Transverse colon (tissue), 4 donors: Measurements from ENCODE around the gene WDR41. TPM values are rescaled to one million over a fixed set of nuclear protein-coding genes. Genes with fewer than 3 reads are reported as not detected.

ENCODE experiments used
- DNase-seq: peaks from one replicate; pipeline ENCODE4 v3.0.0-alpha.2; 2019
- H3K27ac ChIP-seq, 4 donors: fragments of 200-600 bp; sonication (generic); 2 replicates each; pipeline ENCODE4 v1.5.1; 2016 to 2018; ENCODE audit warnings: inconsistent platforms in 4 of 4
- H3K27me3 ChIP-seq: fragments of 200-600 bp; sonication (generic); 2 replicates; pipeline ENCODE4 v1.5.1; 2017; ENCODE audit warnings: inconsistent platforms
- H3K36me3 ChIP-seq, 4 donors: fragments of 200-600 bp; sonication (generic); 2 replicates each; pipeline ENCODE4 v1.5.1; 2017 to 2019; ENCODE audit warnings: inconsistent platforms in 4 of 4
- H3K4me1 ChIP-seq, 4 donors: fragments of 200-600 bp; sonication (generic); 2 replicates each; pipeline ENCODE4 v1.5.1; 2017 to 2020; ENCODE audit warnings: inconsistent platforms in 4 of 4
- H3K4me3 ChIP-seq, 4 donors: fragments of 200-600 bp; sonication (generic); 1 replicate in 1 of 4; 2 replicates in 3 of 4; pipeline versions ENCODE4 v1.5.1 to v1.6.1; 2017 to 2019; ENCODE audit warnings: inconsistent platforms in 4 of 4
- H3K9me3 ChIP-seq, 2 donors: fragments of 200-600 bp; sonication (generic); 2 replicates each; pipeline ENCODE4 v1.5.1; 2017 to 2019; ENCODE audit warnings: inconsistent platforms in 2 of 2
- EP300 ChIP-seq: sonication (generic); formaldehyde crosslinking; IDR thresholded peaks from one replicate; pipeline ENCODE4 v1.6.1; 2017; ENCODE audit warnings: antibody characterized with exemption, low read depth
- POLR2A ChIP-seq: fragments of 450-650 bp; IDR thresholded peaks from one replicate; pipeline ENCODE4 v1.6.1; 2016; ENCODE audit warnings: antibody characterized with exemption, mild to moderate bottlenecking, moderate library complexity
- POLR2AphosphoS5 ChIP-seq, 3 donors: sonication (generic); formaldehyde crosslinking; IDR thresholded peaks; one replicate each; pipeline ENCODE4 v1.6.1; 2016; ENCODE audit warnings: antibody characterized with exemption in 3 of 3
- WGBS, 2 donors: methylation state at CpG; one replicate each; pipeline ENCODE4 v1.1.5; 2018; ENCODE audit warnings: low coverage in 1 of 2; 5-methylcytosine and 5-hydroxymethylcytosine counted together
- in situ Hi-C, 4 donors: fragments of 200-750 bp; cut with MboI; loops; one replicate each; pipeline versions ENCODE4 v1.15.0 to v1.15.1; 2017; ENCODE audit warnings: low sequenced_read_pairs in 3 of 4, low pct_ligation_motif_present in 1 of 4, low pct_unique_long_range_greater_than_20kb in 1 of 4
- intact Hi-C: fragments of 100-400 bp; cut with DNase I; formaldehyde crosslinking; loops from one replicate; pipeline ENCODE4 v1.15.1; 2023; ENCODE audit warnings: low total_unique reads
- total RNA-seq, 4 donors: library from RNA; depleted of rRNA; stranded (reverse); fragments of >200 nt; gene quantifications; one replicate each; pipeline ENCODE4 v1.1.0, GENCODE V29; 2016
- TF ChIP-seq, protein P1 (sequence below), 5 experiments: fragments of 200-600 bp in 3 of 5; fragments of 450-650 bp in 2 of 5; sonication (generic) in 3 of 5; IDR thresholded peaks; 1 replicate in 2 of 5; 2 replicates in 3 of 5; pipeline ENCODE4 v1.5.1; 2016 to 2017; ENCODE audit warnings: antibody characterized with exemption in 5 of 5, inconsistent platforms in 3 of 5, mild to moderate bottlenecking in 2 of 5, moderate library complexity in 1 of 5

The WDR41 gene
- total RNA-seq, 4 donors from 2014 or later: 1.1 to 33.7 (median 21.2) TPM

DNA sequence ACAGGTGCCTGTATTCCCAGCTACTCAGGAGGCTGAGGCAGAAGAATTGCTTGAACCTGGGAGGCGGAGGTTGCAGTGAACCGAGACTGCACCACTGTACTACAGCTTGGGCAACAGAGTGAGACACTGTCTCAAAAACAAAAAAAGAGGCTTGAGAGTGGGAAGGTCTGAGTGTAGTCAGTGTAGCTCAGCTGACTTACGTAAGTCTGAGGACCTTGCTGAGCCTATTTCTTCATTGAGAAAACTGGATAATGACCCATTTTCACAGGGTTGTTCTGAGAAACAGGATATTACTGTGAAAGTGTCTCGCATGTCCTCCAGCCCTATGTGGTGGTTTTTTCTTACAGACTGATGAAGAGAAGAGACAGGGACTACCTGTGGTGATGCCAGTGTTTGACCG, 66.7 kb downstream of the WDR41 start:
- no peak overlapping the region for H3K27ac ChIP-seq
- H3K36me3 ChIP-seq: peaks cover 0 to 2% (median 0%) of the 10 kb centered on the region in 4 donors
- WGBS, 2 donors: 93 to 100% methylated on average over 1 to 5 of the region's 5 CpGs
- no peaks in the 10 kb centered on the region for H3K9me3 ChIP-seq
- TF ChIP-seq, protein P1, sequence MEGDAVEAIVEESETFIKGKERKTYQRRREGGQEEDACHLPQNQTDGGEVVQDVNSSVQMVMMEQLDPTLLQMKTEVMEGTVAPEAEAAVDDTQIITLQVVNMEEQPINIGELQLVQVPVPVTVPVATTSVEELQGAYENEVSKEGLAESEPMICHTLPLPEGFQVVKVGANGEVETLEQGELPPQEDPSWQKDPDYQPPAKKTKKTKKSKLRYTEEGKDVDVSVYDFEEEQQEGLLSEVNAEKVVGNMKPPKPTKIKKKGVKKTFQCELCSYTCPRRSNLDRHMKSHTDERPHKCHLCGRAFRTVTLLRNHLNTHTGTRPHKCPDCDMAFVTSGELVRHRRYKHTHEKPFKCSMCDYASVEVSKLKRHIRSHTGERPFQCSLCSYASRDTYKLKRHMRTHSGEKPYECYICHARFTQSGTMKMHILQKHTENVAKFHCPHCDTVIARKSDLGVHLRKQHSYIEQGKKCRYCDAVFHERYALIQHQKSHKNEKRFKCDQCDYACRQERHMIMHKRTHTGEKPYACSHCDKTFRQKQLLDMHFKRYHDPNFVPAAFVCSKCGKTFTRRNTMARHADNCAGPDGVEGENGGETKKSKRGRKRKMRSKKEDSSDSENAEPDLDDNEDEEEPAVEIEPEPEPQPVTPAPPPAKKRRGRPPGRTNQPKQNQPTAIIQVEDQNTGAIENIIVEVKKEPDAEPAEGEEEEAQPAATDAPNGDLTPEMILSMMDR (IDR thresholded peaks at IDR 0.05): no peak
- no peak for TF ChIP-seq POLR2A
- TF ChIP-seq EP300: no peak
- no peak for TF ChIP-seq POLR2AphosphoS5 (IDR thresholded peaks at IDR 0.05)
- no peak overlapping the region for H3K4me3 ChIP-seq
- H3K27me3 ChIP-seq: no peaks in the 10 kb centered on the region
- intact Hi-C loops (no loop called here), in situ Hi-C loops (no loop called here)
- H3K4me1 ChIP-seq: peaks cover 0 to 29% (median 2%) of the 10 kb centered on the region in 4 donors
- no peak for DNase-seq

DNA sequence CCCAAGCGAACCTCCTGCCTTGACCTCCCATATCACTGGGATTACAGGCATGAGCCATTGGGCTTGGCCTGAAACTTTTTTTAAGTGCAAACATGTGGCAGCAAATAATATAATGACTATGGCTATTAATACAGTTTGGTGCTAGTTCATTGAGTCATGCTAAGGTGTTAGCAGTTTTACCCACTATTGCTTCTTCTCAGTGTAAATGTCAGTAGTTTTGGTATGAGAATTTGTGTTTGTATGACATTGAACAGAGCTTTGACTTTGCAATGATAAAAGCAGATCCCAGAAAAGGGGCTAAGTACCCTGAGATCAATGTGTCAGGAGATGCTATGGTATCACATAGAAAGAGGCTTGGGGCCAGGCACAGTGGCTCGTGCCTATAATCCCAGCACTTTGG, 67.2 kb downstream of the WDR41 start:
- WGBS, 2 donors: 88 to 97% methylated on average over 1 to 2 of the region's 2 CpGs
- Histone ChIP-seq H3K27ac (no peak overlapping the region), H3K4me1 (peaks cover 0 to 31% (median 3%) of the 10 kb centered on the region in 4 donors), H3K9me3 (no peaks in the 10 kb centered on the region), H3K27me3 (no peaks in the 10 kb centered on the region), H3K36me3 (no peaks in the 10 kb centered on the region), H3K4me3 (no peak overlapping the region)
- intact Hi-C loops (no loop called here), in situ Hi-C loops (no loop called here)
- TF ChIP-seq EP300: no peak
- no peak for TF ChIP-seq POLR2AphosphoS5 (IDR thresholded peaks at IDR 0.05)
- TF ChIP-seq, protein P1 (IDR thresholded peaks at IDR 0.05): no peak
- no peak for TF ChIP-seq POLR2A
- DNase-seq: no peak

DNA sequence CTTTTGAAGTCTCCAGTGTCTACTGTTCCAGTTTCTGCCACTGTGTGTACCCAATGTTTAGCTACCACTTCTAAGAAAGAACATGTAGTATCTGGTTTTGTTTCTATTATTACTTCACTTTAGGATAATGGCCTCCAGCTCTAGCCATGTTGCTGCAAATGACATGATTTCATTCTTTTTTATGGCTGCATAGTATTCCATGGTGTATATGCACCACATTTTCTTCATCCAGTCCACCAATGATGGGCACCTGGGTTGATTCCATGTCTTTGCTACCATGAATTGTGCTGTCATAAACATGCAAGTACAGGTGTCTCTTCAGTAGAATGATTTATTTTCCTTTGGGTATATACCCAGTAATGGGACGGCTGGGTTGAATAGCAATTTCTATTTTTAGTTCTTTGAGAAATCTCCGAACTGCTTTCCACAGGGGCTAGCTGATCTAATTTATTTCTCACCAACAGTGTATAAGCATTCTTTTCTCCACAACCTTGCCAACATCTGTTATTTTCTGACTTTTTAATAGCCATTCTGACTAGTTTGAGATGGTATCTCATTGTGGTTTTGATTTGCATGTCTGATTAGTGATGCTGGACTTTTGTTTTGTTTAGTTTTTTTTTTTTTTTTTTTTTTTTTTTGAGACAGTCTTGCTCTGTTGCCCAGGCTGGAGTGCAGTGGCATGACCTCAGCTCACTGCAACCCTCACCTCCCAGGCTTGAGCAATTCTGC, 68.9 kb downstream of the WDR41 start:
- Histone ChIP-seq H3K4me3 (no peak overlapping the region), H3K4me1 (peaks cover 0 to 23% (median 5%) of the 10 kb centered on the region in 4 donors), H3K27me3 (no peaks in the 10 kb centered on the region), H3K27ac (no peak overlapping the region), H3K9me3 (no peaks in the 10 kb centered on the region), H3K36me3 (no peaks in the 10 kb centered on the region)
- intact Hi-C loops: no loop called here
- no peak for DNase-seq
- 59 to 75% methylated on average over 2 of the region's 2 CpGs for WGBS, 2 donors
- TF ChIP-seq POLR2AphosphoS5 (IDR thresholded peaks at IDR 0.05): no peak
- in situ Hi-C loops: no loop called here

DNA sequence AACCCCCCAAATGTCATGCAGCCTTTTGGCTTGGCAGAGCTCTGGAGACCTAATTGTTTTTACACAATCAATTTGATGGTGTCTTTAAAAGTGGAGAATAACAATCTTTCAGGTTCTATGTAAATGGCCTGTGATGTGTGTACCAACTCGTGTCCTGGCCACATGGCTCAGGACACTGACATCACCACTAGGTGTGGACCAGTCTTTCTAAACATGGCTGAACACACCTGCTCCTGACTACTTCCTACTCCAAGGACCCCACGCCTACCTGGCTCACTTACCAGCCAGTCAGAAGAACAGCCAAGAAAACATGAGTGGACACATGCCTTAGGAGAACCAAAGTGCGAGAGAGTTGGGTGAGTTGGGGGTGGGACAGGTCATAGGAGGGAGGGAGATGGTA, 71.2 kb downstream of the WDR41 start:
- Histone ChIP-seq H3K9me3 (no peaks in the 10 kb centered on the region), H3K27me3 (no peaks in the 10 kb centered on the region), H3K27ac (no peak overlapping the region), H3K4me3 (no peak overlapping the region), H3K36me3 (no peaks in the 10 kb centered on the region), H3K4me1 (peaks cover 0 to 10% (median 4%) of the 10 kb centered on the region in 4 donors)
- DNase-seq: no peak
- in situ Hi-C loops: no loop called here
- intact Hi-C loops: no loop called here
- TF ChIP-seq POLR2A: no peak
- TF ChIP-seq POLR2AphosphoS5 (IDR thresholded peaks at IDR 0.05): no peak
- TF ChIP-seq, protein P1 (IDR thresholded peaks at IDR 0.05): no peak
- no peak for TF ChIP-seq EP300
- WGBS, 2 donors: 42 to 100% methylated on average over 2 to 3 of the region's 3 CpGs
